Cardiac fibroblast (primary cell): ENCODE results near the gene ZNF71.

Experiments
- DNase-seq, 2 donors: peaks; one replicate each; pipeline versions ENCODE4 v3.0.0 to v3.0.0-alpha.2; 2010; ENCODE audit warnings: low read depth in 2 of 2
- H3K4me3 ChIP-seq, 2 donors: replicated peaks in 1 of 2; 1 replicate in 1 of 2; 2 replicates in 1 of 2; pipeline ENCODE4 v1.5.1; 2011; ENCODE audit warnings: low read depth in 2 of 2, low read length in 2 of 2, mild to moderate bottlenecking in 2 of 2, moderate library complexity in 1 of 2
- CTCF ChIP-seq: IDR thresholded peaks from one replicate; pipeline ENCODE4 v1.5.1; 2011; ENCODE audit warnings: low read depth, mild to moderate bottlenecking, low read length, inconsistent platforms

Gene ZNF71

GRCh38 chr19:56642711-56643459 is 47.8 kb downstream of the ZNF71 start, which contains the start of gene SMIM17:
SMIM17 (plus strand) TSS chr19:56643159; CDS start chr19:56645668, 2,509 bp downstream.
- DNase-seq: no peak
- TF ChIP-seq CTCF: no peak
- H3K4me3 ChIP-seq: no peak within 1 kb of the TSS

GRCh38 chr19:56643460-56643955 is 48.4 kb downstream of the ZNF71 start:
- no peak for DNase-seq

GRCh38 chr19:56654151-56654550 is 59.0 kb downstream of the ZNF71 start:
- no peak for DNase-seq
- H3K4me3 ChIP-seq: no peak overlapping the region
- TF ChIP-seq CTCF: no peak

More at GRCh38 chr19:56643460-56643955, 48.4 kb downstream of the ZNF71 start:
- no peak overlapping the region for H3K4me3 ChIP-seq
- no peak for TF ChIP-seq CTCF

- no peak overlapping the region for H3K4me3 ChIP-seq
- peak in 1 of 2 donors; percentile 4 for DNase-seq
- TF ChIP-seq CTCF: peak; percentile 12
Measured at GRCh38 chr19:56660381-56661107, 65.4 kb downstream of the ZNF71 start.

GRCh38 chr19:56661248-56661647 is 66.1 kb downstream of the ZNF71 start:
- H3K4me3 ChIP-seq: no peak overlapping the region
- DNase-seq: no peak
- no peak for TF ChIP-seq CTCF

- no peak overlapping the region for H3K4me3 ChIP-seq
- no peak for TF ChIP-seq CTCF
- no peak for DNase-seq
Measured at GRCh38 chr19:56663931-56664500, 68.9 kb downstream of the ZNF71 start.
